Neural progenitor cell (in vitro differentiated cells): ENCODE results near the gene CBFB. TPM values are rescaled to one million over a fixed set of nuclear protein-coding genes. Genes with fewer than 3 reads are reported as not detected.

Source experiments
- DNase-seq: peaks from one replicate; pipeline ENCODE4 v3.0.0-alpha.2; 2016; ENCODE audit warnings: low spot score
- H2AFZ ChIP-seq: fragments of 200-600 bp; sonication (generic); replicated peaks from 2 replicates; pipeline ENCODE4 v1.6.1; 2016; ENCODE audit warnings: antibody characterized with exemption
- H3F3A ChIP-seq: fragments of 200-600 bp; sonication (generic); 2 replicates; pipeline ENCODE4 v1.6.1; 2016; ENCODE audit warnings: antibody characterized with exemption, low read depth
- H3K27ac ChIP-seq: fragments of 200-600 bp; sonication (generic); 2 replicates; pipeline ENCODE4 v1.5.1; 2016; ENCODE audit warnings: mild to moderate bottlenecking
- H3K27me3 ChIP-seq: fragments of 200-600 bp; sonication (generic); 2 replicates; pipeline ENCODE4 v1.6.1; 2016; ENCODE audit warnings: mild to moderate bottlenecking, moderate library complexity
- H3K36me3 ChIP-seq: fragments of 200-600 bp; sonication (generic); 2 replicates; pipeline ENCODE4 v1.5.1; 2016
- H3K4me1 ChIP-seq: fragments of 200-600 bp; sonication (generic); 2 replicates; pipeline ENCODE4 v1.6.1; 2016; ENCODE audit warnings: mixed run types
- H3K4me2 ChIP-seq: fragments of 200-600 bp; sonication (generic); 2 replicates; pipeline ENCODE4 v1.6.1; 2016
- H3K4me3 ChIP-seq: fragments of 200-600 bp; sonication (generic); 2 replicates; pipeline ENCODE4 v1.5.1; 2016
- H3K79me2 ChIP-seq: fragments of 200-600 bp; sonication (generic); 2 replicates; pipeline ENCODE4 v1.6.1; 2016; ENCODE audit warnings: low read depth
- H3K9ac ChIP-seq: fragments of 200-600 bp; sonication (generic); 2 replicates; pipeline ENCODE4 v1.6.1; 2016
- H3K9me3 ChIP-seq: fragments of 200-600 bp; sonication (generic); 2 replicates; pipeline ENCODE4 v1.5.1; 2016; ENCODE audit warnings: low read depth
- H4K20me1 ChIP-seq: fragments of 200-600 bp; sonication (generic); 2 replicates; pipeline ENCODE4 v1.6.1; 2016; ENCODE audit warnings: low read depth
- H3K27ac Mint-ChIP-seq: 3 replicates; pipeline ENCODE4 v1.8.0; 2021; ENCODE audit warnings: mixed read lengths
- H3K27me3 Mint-ChIP-seq: 2 replicates; pipeline ENCODE4 v1.8.0; 2022; ENCODE audit warnings: low read depth, mild to moderate bottlenecking, inconsistent platforms, moderate library complexity, mixed read lengths; ENCODE audit not compliant: insufficient read depth
- H3K36me3 Mint-ChIP-seq: 3 replicates; pipeline ENCODE4 v1.8.0; 2021; ENCODE audit warnings: mixed read lengths
- H3K4me1 Mint-ChIP-seq: 3 replicates; pipeline ENCODE4 v1.8.0; 2021; ENCODE audit warnings: mixed read lengths
- H3K4me3 Mint-ChIP-seq: 3 replicates; pipeline ENCODE4 v1.8.0; 2021; ENCODE audit warnings: mild to moderate bottlenecking, moderate library complexity, mixed read lengths
- H3K9me3 Mint-ChIP-seq: 3 replicates; pipeline ENCODE4 v1.8.0; 2020; ENCODE audit warnings: mixed read lengths
- EZH2 ChIP-seq: fragments of 200-600 bp; sonication (generic); IDR thresholded peaks from 2 replicates; pipeline ENCODE4 v1.6.1; 2017; ENCODE audit warnings: antibody characterized with exemption, mild to moderate bottlenecking, moderate library complexity
- EZH2phosphoT487 ChIP-seq: fragments of 200-600 bp; sonication (generic); IDR thresholded peaks from 2 replicates; pipeline ENCODE4 v1.6.1; 2017; ENCODE audit warnings: antibody characterized with exemption
- total RNA-seq: library from RNA; depleted of rRNA; stranded (reverse); fragments of >200 nt; gene quantifications from 2 replicates; pipeline ENCODE4 v1.2.3, GENCODE V29; 2015; ENCODE audit warnings: low replicate concordance
- TF ChIP-seq, protein P1 (sequence below): fragments of 200-600 bp; sonication (generic); IDR thresholded peaks from 2 replicates; pipeline ENCODE4 v1.5.1; 2017; ENCODE audit warnings: antibody characterized with exemption, mild to moderate bottlenecking

CBFB gene
- total RNA-seq, 1 donor from 2014 or later, result 95.5 TPM

DNA sequence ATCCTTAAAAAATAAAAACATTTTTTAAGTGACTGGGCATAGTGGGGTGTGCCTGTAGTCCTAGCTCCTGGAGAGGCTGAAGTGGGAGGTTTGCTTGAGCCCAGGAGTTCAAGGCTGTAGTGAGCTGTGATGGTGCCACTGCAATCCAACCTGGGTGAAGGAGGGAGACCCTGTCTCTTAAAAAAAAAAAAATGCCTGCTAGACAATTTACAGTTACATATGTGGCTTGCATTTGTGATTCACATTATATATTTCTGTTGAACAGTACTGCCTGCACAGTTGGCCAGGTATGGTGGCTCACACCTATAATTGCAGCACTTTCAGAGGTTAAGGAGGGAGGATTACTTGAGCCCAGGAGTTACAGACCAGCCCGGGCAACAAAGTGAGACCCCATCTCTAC, 23.4 kb downstream of the CBFB start:
- Histone ChIP-seq H3K36me3 (no peaks in the 10 kb centered on the region), H3K27ac (no peak overlapping the region), H3K4me1 (no peaks in the 10 kb centered on the region), H2AFZ (no peak overlapping the region), H4K20me1 (peaks cover 9% of the 10 kb centered on the region), H3K4me2 (no peak overlapping the region), H3K9ac (no peak overlapping the region), H3K79me2 (peaks cover 20% of the 10 kb centered on the region), H3K9me3 (no peaks in the 10 kb centered on the region), H3F3A (no peaks in the 10 kb centered on the region), H3K4me3 (no peak overlapping the region), H3K27me3 (no peaks in the 10 kb centered on the region)
- TF ChIP-seq, protein P1, sequence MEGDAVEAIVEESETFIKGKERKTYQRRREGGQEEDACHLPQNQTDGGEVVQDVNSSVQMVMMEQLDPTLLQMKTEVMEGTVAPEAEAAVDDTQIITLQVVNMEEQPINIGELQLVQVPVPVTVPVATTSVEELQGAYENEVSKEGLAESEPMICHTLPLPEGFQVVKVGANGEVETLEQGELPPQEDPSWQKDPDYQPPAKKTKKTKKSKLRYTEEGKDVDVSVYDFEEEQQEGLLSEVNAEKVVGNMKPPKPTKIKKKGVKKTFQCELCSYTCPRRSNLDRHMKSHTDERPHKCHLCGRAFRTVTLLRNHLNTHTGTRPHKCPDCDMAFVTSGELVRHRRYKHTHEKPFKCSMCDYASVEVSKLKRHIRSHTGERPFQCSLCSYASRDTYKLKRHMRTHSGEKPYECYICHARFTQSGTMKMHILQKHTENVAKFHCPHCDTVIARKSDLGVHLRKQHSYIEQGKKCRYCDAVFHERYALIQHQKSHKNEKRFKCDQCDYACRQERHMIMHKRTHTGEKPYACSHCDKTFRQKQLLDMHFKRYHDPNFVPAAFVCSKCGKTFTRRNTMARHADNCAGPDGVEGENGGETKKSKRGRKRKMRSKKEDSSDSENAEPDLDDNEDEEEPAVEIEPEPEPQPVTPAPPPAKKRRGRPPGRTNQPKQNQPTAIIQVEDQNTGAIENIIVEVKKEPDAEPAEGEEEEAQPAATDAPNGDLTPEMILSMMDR, result no peak
- TF ChIP-seq EZH2, result no peak
- no peaks in the 10 kb centered on the region for H3K27me3 Mint-ChIP-seq
- H3K9me3 Mint-ChIP-seq, result no peaks in the 10 kb centered on the region
- H3K4me1 Mint-ChIP-seq, result no peaks in the 10 kb centered on the region
- H3K27ac Mint-ChIP-seq, result no peak overlapping the region
- peaks cover 11% of the 10 kb centered on the region for H3K36me3 Mint-ChIP-seq
- no peak overlapping the region for H3K4me3 Mint-ChIP-seq
- DNase-seq, result no peak

DNA sequence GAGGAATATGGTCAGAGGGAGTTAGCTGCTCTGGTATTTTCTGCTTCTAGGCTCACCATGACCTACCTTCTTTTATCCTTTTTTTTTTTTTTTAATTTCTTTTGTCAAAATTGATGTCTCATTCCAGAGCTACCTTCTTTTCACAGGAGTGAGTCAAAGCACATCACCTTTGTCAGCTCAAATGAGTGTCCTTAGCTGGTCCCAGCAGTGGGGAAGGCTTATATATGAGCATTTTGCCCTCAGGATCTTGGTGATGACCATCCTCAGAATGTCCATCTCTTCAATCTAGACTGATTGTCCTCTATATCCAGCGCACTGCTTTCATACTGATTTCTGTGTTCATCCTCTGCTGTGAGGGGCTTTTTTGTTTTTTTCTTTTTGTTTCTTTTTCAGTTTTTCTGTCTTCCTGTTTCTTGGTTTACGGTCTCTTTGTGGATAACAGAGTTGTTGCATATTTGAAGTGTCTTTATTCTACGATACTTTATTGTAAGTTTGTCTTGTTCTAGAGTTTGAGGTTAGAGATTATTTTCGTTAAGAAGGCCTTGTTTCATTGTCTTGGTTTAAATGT, 24.9 kb downstream of the CBFB start:
- Mint-ChIP-seq H3K27ac (no peak overlapping the region), H3K9me3 (no peaks in the 10 kb centered on the region), H3K27me3 (no peaks in the 10 kb centered on the region), H3K4me1 (no peaks in the 10 kb centered on the region), H3K36me3 (peaks cover 11% of the 10 kb centered on the region), H3K4me3 (no peak overlapping the region)
- no peaks in the 10 kb centered on the region for H3F3A ChIP-seq
- H3K36me3 ChIP-seq, result no peaks in the 10 kb centered on the region
- no peaks in the 10 kb centered on the region for H3K9me3 ChIP-seq
- H3K4me3 ChIP-seq, result no peak overlapping the region
- H3K27ac ChIP-seq, result no peak overlapping the region
- no peaks in the 10 kb centered on the region for H3K27me3 ChIP-seq
- no peak for DNase-seq
- H4K20me1 ChIP-seq, result peaks cover 12% of the 10 kb centered on the region
- no peaks in the 10 kb centered on the region for H3K4me1 ChIP-seq
- no peak overlapping the region for H3K4me2 ChIP-seq
- no peak overlapping the region for H3K9ac ChIP-seq
- TF ChIP-seq EZH2phosphoT487 (no peak), EZH2 (no peak)
- TF ChIP-seq, protein P1, result no peak
- H2AFZ ChIP-seq, result no peak overlapping the region
- peaks cover 35% of the 10 kb centered on the region for H3K79me2 ChIP-seq

GRCh38 chr16:67054901-67055300, 26.0 kb downstream of the CBFB start:
- Histone ChIP-seq H4K20me1 (peaks cover 18% of the 10 kb centered on the region), H3K4me3 (no peak overlapping the region), H3K4me2 (no peak overlapping the region), H3K79me2 (peaks cover 43% of the 10 kb centered on the region), H2AFZ (no peak overlapping the region), H3F3A (no peaks in the 10 kb centered on the region), H3K4me1 (no peaks in the 10 kb centered on the region), H3K27me3 (no peaks in the 10 kb centered on the region), H3K27ac (no peak overlapping the region), H3K36me3 (no peaks in the 10 kb centered on the region), H3K9ac (no peak overlapping the region), H3K9me3 (no peaks in the 10 kb centered on the region)
- Mint-ChIP-seq H3K4me3 (no peak overlapping the region), H3K9me3 (no peaks in the 10 kb centered on the region), H3K27me3 (no peaks in the 10 kb centered on the region), H3K27ac (no peak overlapping the region), H3K36me3 (peaks cover 14% of the 10 kb centered on the region), H3K4me1 (no peaks in the 10 kb centered on the region)
- DNase-seq, result no peak
- TF ChIP-seq EZH2phosphoT487, result no peak
- TF ChIP-seq, protein P1, result no peak
